Neural cell (in vitro differentiated cells): ENCODE measurements around the gene ZNF366. TPM values are rescaled to one million over a fixed set of nuclear protein-coding genes. Genes with fewer than 3 reads are reported as not detected.

ENCODE experiments used
- H2AFZ ChIP-seq: fragments of 200-600, 300-800 bp; sonication (generic), shearing (Covaris generic); 2 replicates; pipeline ENCODE4 v1.6.0; 2014; ENCODE audit warnings: low read depth, mild to moderate bottlenecking, antibody characterized with exemption, low read length, moderate library complexity
- H3F3A ChIP-seq: fragments of 200-600 bp; shearing (Covaris generic); 2 replicates; pipeline ENCODE4 v1.6.1; 2016; ENCODE audit warnings: mild to moderate bottlenecking, moderate library complexity, mixed read lengths, antibody characterized with exemption, low read length; ENCODE audit not compliant: insufficient read depth, poor library complexity, severe bottlenecking
- H3K27ac ChIP-seq: fragments of 200-600, 300-800 bp; sonication (generic), shearing (Covaris generic); 2 replicates; pipeline ENCODE4 v1.5.1; 2014; ENCODE audit warnings: mild to moderate bottlenecking, low read length, moderate library complexity
- H3K27me3 ChIP-seq: fragments of 300-800, 200-600 bp; sonication (generic), shearing (Covaris generic); 2 replicates; pipeline ENCODE4 v1.6.0; 2014; ENCODE audit warnings: mild to moderate bottlenecking, low read depth, low read length, moderate library complexity; ENCODE audit not compliant: insufficient read depth
- H3K36me3 ChIP-seq: fragments of 300-800, 200-600 bp; sonication (generic), shearing (Covaris generic); 2 replicates; pipeline ENCODE4 v1.5.1; 2014; ENCODE audit warnings: mild to moderate bottlenecking, antibody characterized with exemption, low read length, moderate library complexity; ENCODE audit not compliant: insufficient read depth
- H3K4me2 ChIP-seq: fragments of 300-800, 200-600 bp; sonication (generic), shearing (Covaris generic); 2 replicates; pipeline ENCODE4 v1.6.0; 2014; ENCODE audit warnings: mild to moderate bottlenecking, low read length
- H3K4me3 ChIP-seq: fragments of 300-800, 200-600 bp; sonication (generic), shearing (Covaris generic); 2 replicates; pipeline ENCODE4 v1.5.1; 2014; ENCODE audit warnings: mild to moderate bottlenecking, low read length, moderate library complexity
- H3K79me2 ChIP-seq: fragments of 200-600 bp; shearing (Covaris generic); replicated peaks from 2 replicates; pipeline ENCODE4 v1.6.0; 2014; ENCODE audit warnings: mild to moderate bottlenecking, low read length, moderate library complexity; ENCODE audit not compliant: insufficient read depth
- H3K9ac ChIP-seq: fragments of 300-800, 200-600 bp; sonication (generic), shearing (Covaris generic); 2 replicates; pipeline ENCODE4 v1.6.1; 2016; ENCODE audit warnings: mild to moderate bottlenecking, low read length, mixed read lengths
- H3K9me2 ChIP-seq: fragments of 200-600 bp; shearing (Covaris generic); 2 replicates; pipeline ENCODE4 v1.6.1; 2016; ENCODE audit warnings: mild to moderate bottlenecking, low read length, mixed read lengths; ENCODE audit not compliant: insufficient read depth
- H3K9me3 ChIP-seq: fragments of 200-600, 300-800 bp; sonication (generic), shearing (Covaris generic); 2 replicates; pipeline ENCODE4 v1.6.1; 2016; ENCODE audit warnings: mild to moderate bottlenecking, mixed run types, low read length, moderate library complexity, mixed read lengths
- H4K20me1 ChIP-seq: fragments of 200-600 bp; shearing (Covaris generic); 2 replicates; pipeline ENCODE4 v1.6.1; 2016; ENCODE audit warnings: mild to moderate bottlenecking, mixed run types; ENCODE audit not compliant: insufficient read depth
- EP300 ChIP-seq: fragments of 450-650 bp; conservative IDR thresholded peaks from 2 replicates; pipeline ENCODE4 v1.6.1; 2014; ENCODE audit warnings: antibody characterized with exemption, mild to moderate bottlenecking, moderate library complexity; ENCODE audit not compliant: poor library complexity, severe bottlenecking
- MXI1 ChIP-seq: fragments of 450-650 bp; conservative IDR thresholded peaks from 2 replicates; pipeline ENCODE4 v1.6.1; 2014; ENCODE audit warnings: antibody characterized with exemption, mild to moderate bottlenecking; ENCODE audit not compliant: poor library complexity, severe bottlenecking
- POLR2AphosphoS5 ChIP-seq: IDR thresholded peaks from 2 replicates; pipeline ENCODE4 v1.6.1; 2012
- RAD21 ChIP-seq: fragments of 450-650 bp; conservative IDR thresholded peaks from 2 replicates; pipeline ENCODE4 v1.6.1; 2014; ENCODE audit warnings: antibody characterized with exemption, mild to moderate bottlenecking, moderate library complexity
- SMC3 ChIP-seq: fragments of 450-650 bp; conservative IDR thresholded peaks from 2 replicates; pipeline ENCODE4 v1.6.1; 2014; ENCODE audit warnings: antibody characterized with exemption, mild to moderate bottlenecking, moderate library complexity; ENCODE audit not compliant: poor library complexity
- TAF1 ChIP-seq: IDR thresholded peaks from 2 replicates; pipeline ENCODE4 v1.6.1; 2012; ENCODE audit warnings: low read depth
- polyA plus RNA-seq: library from polyadenylated mRNA; depleted of rRNA; stranded (reverse); fragments of >200 nt; gene quantifications from 2 replicates; pipeline ENCODE4 v1.2.3, GENCODE V29; 2014
- TF ChIP-seq, protein P1 (sequence below): IDR thresholded peaks from 2 replicates; pipeline ENCODE4 v1.6.1; 2012; ENCODE audit warnings: borderline replicate concordance
- TF ChIP-seq, protein P2 (sequence below): fragments of 450-650 bp; IDR thresholded peaks from 2 replicates; pipeline ENCODE4 v1.5.1; 2014; ENCODE audit warnings: antibody characterized with exemption, mild to moderate bottlenecking, moderate library complexity; ENCODE audit not compliant: poor library complexity, severe bottlenecking

ZNF366 gene
- polyA plus RNA-seq, 1 donor from 2014 or later, result not detected

- TF ChIP-seq MXI1, result no peak
- no peak for TF ChIP-seq POLR2AphosphoS5
- TF ChIP-seq TAF1, result no peak
- TF ChIP-seq RAD21, result no peak
- TF ChIP-seq, protein P1, sequence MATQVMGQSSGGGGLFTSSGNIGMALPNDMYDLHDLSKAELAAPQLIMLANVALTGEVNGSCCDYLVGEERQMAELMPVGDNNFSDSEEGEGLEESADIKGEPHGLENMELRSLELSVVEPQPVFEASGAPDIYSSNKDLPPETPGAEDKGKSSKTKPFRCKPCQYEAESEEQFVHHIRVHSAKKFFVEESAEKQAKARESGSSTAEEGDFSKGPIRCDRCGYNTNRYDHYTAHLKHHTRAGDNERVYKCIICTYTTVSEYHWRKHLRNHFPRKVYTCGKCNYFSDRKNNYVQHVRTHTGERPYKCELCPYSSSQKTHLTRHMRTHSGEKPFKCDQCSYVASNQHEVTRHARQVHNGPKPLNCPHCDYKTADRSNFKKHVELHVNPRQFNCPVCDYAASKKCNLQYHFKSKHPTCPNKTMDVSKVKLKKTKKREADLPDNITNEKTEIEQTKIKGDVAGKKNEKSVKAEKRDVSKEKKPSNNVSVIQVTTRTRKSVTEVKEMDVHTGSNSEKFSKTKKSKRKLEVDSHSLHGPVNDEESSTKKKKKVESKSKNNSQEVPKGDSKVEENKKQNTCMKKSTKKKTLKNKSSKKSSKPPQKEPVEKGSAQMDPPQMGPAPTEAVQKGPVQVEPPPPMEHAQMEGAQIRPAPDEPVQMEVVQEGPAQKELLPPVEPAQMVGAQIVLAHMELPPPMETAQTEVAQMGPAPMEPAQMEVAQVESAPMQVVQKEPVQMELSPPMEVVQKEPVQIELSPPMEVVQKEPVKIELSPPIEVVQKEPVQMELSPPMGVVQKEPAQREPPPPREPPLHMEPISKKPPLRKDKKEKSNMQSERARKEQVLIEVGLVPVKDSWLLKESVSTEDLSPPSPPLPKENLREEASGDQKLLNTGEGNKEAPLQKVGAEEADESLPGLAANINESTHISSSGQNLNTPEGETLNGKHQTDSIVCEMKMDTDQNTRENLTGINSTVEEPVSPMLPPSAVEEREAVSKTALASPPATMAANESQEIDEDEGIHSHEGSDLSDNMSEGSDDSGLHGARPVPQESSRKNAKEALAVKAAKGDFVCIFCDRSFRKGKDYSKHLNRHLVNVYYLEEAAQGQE, result no peak
- no peak for TF ChIP-seq EP300
- H3K4me3 ChIP-seq, result no peak overlapping the region
- H3K9ac ChIP-seq, result no peak overlapping the region
- H2AFZ ChIP-seq, result no peak overlapping the region
- no peaks in the 10 kb centered on the region for H3K9me3 ChIP-seq
- H3K4me2 ChIP-seq, result no peak overlapping the region
- no peak overlapping the region for H3K27ac ChIP-seq
- no peaks in the 10 kb centered on the region for H3K79me2 ChIP-seq
- no peaks in the 10 kb centered on the region for H3F3A ChIP-seq
- H4K20me1 ChIP-seq, result no peaks in the 10 kb centered on the region
- H3K27me3 ChIP-seq, result no peaks in the 10 kb centered on the region
- no peaks in the 10 kb centered on the region for H3K36me3 ChIP-seq
- no peaks in the 10 kb centered on the region for H3K9me2 ChIP-seq
Measured at GRCh38 chr5:72515211-72515610, 8.0 kb upstream of the ZNF366 start.

DNA sequence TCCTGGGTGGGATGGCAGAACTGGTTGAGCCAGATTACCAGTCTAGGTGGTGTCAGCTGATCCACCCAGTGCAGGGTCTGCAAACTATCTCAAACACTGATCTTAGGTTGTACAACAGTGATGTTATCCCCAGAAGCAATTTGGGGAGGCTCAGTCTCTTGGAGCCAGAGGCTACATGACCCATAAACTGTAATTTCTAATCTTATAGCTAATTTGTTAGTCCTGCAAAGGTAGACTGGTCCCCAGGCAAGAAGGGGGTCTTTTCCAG is 5.3 kb upstream of the ZNF366 start:
- Histone ChIP-seq H3K9ac (no peak overlapping the region), H3K27ac (no peak overlapping the region), H4K20me1 (no peaks in the 10 kb centered on the region), H3K4me2 (no peak overlapping the region), H3K36me3 (no peaks in the 10 kb centered on the region), H3K9me3 (no peaks in the 10 kb centered on the region), H3K27me3 (no peaks in the 10 kb centered on the region), H3K4me3 (no peak overlapping the region), H3K79me2 (no peaks in the 10 kb centered on the region), H3K9me2 (no peaks in the 10 kb centered on the region), H2AFZ (no peak overlapping the region), H3F3A (no peaks in the 10 kb centered on the region)
- TF ChIP-seq POLR2AphosphoS5, result no peak
- TF ChIP-seq EP300, result no peak
- no peak for TF ChIP-seq TAF1
- no peak for TF ChIP-seq SMC3

DNA sequence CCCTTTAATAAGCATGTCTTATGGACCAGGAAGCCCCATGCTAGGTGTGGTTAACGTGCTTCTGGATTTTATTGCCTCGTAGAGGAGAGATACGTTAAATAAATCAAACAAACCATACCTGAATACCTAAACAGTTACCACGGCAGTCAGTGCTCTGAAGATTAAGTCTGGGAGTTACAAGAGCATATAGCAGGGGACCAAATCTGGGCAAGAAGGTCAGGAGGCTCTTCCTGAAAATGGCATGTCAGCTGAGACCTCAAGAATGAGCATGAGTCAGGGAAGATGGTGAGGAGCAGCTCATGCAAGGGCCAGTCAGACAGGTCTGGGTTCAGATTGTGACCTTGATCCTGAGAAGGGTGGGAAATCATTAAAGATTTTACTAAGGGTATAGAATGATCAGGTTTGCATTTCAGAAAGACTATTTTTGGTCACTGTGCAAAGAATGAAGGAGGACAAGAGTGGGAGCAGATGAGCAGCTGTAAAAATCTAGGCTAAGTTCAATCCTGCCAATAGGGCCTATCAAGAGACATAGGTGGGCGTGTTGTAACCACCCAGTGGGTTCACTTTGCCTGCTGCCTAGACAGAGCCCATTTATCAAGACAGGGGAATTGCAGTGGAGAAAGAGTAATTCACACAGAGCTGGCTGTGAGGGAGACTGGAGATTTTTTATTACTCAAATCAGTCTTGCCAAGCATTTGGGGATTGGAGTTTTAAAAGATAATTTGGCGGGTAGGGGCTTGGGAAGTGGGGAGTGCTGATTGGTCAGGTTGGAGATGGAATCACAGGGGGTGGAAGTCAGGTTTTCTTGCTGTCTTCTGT is 4.8 kb upstream of the ZNF366 start:
- Histone ChIP-seq H3K9me3 (no peaks in the 10 kb centered on the region), H3K9me2 (no peaks in the 10 kb centered on the region), H4K20me1 (no peaks in the 10 kb centered on the region), H3K27ac (no peak overlapping the region), H3K36me3 (no peaks in the 10 kb centered on the region), H3K9ac (no peak overlapping the region), H3K27me3 (no peaks in the 10 kb centered on the region), H3F3A (no peaks in the 10 kb centered on the region), H2AFZ (no peak overlapping the region), H3K79me2 (no peaks in the 10 kb centered on the region), H3K4me2 (no peak overlapping the region), H3K4me3 (no peak overlapping the region)
- TF ChIP-seq MXI1 (no peak), POLR2AphosphoS5 (no peak), EP300 (no peak)
- TF ChIP-seq, protein P2, sequence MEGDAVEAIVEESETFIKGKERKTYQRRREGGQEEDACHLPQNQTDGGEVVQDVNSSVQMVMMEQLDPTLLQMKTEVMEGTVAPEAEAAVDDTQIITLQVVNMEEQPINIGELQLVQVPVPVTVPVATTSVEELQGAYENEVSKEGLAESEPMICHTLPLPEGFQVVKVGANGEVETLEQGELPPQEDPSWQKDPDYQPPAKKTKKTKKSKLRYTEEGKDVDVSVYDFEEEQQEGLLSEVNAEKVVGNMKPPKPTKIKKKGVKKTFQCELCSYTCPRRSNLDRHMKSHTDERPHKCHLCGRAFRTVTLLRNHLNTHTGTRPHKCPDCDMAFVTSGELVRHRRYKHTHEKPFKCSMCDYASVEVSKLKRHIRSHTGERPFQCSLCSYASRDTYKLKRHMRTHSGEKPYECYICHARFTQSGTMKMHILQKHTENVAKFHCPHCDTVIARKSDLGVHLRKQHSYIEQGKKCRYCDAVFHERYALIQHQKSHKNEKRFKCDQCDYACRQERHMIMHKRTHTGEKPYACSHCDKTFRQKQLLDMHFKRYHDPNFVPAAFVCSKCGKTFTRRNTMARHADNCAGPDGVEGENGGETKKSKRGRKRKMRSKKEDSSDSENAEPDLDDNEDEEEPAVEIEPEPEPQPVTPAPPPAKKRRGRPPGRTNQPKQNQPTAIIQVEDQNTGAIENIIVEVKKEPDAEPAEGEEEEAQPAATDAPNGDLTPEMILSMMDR, result no peak
